Stimulated activated CD4-positive, alpha-beta T cell treated with anti-CD3 and anti-CD28 coated beads, Interleukin-4, amount 100 ng/mL, for 48 hours (primary cell): ENCODE measurements around the gene PI4KA.
"Not testable (repeated sequence)": the region's sequence is repeated elsewhere in the genome, so short reads cannot be mapped to it uniquely, and the experiment has no call there.

Source experiments
- DNase-seq, 2 donors: peaks; one replicate each; pipeline ENCODE4 v3.0.0-alpha.2; 2020; ENCODE audit warnings: low read depth in 2 of 2

Gene PI4KA

DNA sequence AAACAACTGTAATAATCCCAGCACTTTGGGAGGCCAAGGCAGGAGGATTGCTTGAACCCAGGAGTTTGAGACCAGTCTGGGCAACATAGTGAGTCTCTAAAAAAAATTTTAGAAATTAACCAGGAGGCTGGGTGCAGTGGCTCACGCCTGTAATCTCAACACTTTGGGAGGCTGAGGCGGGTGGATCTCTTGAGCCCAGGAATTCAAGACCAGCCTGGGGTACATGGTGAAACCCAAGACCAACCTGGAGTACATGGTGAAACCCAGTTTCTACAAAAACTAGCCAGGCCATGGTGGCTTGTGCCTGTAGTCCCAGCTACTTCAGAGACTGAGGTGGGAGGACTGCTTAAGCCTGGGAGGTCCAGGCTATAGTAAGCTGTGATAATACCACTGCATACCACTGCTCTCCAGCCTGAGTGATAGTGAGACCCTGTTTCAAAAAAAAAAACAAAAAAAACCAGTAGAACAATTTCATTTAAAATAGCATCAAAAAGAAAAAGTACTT, 11.2 kb downstream of the PI4KA start:
- DNase-seq: no peak

DNA sequence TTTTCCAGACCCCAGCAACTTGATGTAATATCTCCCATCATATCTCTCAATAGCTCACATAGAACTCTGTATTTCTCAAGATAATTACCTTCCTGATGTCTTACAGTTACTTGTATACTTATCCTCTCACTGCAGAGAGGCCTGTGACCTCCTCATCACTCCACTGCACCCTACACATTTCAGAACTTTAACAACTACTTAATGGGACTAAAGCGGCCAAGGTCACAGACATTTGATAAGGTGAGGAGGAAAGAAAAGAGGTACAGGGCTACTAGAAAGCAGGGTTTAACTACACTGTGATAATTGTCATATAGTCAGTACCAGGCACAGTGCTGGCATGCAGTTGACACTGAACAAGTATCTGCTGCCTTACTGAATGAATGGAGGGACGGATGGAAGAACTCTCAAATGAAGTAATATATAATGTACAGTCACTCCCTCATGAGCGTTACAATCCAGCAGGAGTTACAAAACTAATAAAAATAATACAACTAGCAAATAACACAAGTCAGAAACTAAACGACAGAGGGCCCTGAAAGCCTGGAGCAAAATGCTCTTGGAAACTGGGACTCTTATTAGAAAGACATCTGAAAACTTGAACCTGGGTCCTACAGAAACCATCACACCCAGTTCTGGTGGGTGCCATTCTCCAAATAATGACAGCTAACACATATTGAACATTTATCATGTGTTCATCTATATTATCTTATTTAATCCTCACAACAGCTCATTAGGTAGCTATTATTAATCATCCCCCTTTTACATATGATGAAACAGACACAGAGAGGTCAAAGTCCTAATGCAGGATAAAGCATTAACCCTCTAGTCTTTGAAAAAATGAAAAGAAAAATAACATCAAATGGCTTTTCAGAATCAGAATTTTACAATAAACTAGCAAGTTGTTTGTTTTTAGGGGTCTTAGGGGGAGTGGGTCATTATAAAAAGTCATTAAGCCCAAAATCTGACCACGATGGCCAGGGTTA, 14.3 kb downstream of the PI4KA start:
- DNase-seq: no peak

DNA sequence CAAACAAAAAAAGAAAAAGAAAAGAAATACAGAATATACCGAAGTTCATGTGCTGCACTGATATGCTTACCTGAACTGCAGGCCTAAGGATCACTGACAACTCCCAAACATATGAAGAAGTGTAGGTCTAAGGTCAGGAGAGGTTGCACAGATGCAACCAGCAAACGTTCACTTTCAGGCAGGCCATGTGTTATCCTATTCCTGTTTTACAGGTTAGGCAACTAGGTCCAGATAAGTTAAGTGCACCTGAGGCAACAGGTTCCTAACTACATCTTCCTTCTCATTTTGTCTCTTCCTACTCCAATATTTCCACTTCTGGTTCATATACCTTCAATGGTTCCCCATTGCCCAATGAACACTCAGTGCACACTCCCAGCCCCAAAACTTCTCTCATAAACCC, 15.1 kb downstream of the PI4KA start:
- no peak for DNase-seq

DNA sequence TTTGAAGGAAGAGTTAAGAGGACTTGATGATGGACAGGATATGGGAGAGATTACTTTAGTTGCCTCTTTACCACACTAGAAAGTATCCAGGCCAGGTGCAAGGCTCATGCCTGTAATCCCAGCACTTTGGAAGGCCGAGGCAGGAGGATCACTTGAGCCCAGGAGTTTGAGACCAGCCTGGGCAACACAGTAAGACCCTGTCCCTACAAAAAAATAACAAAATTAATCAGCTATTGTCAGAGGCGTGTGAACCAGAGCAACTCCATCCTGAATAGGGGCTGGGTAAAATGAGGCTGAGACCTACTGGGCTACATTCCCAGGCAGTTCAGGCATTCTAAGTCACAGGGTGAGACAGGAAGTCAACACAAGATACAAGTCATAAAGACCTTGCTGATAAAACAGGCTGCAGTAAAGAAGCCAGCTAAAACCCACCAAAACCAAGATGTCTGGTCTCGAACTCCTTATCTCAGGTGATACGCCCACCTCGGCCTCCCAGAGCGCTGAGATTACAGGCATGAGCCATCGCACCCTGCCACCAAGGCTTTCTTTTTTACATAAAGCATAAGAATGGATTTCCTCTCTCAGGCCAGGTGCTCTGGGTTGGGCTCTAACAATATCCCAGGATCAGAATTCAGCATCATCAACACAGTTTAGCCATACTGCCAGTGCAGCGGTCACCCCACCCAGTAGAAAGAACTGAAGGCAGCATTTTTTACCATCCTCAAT, 17.8 kb downstream of the PI4KA start:
- DNase-seq: peak; percentile 8 to 9

DNA sequence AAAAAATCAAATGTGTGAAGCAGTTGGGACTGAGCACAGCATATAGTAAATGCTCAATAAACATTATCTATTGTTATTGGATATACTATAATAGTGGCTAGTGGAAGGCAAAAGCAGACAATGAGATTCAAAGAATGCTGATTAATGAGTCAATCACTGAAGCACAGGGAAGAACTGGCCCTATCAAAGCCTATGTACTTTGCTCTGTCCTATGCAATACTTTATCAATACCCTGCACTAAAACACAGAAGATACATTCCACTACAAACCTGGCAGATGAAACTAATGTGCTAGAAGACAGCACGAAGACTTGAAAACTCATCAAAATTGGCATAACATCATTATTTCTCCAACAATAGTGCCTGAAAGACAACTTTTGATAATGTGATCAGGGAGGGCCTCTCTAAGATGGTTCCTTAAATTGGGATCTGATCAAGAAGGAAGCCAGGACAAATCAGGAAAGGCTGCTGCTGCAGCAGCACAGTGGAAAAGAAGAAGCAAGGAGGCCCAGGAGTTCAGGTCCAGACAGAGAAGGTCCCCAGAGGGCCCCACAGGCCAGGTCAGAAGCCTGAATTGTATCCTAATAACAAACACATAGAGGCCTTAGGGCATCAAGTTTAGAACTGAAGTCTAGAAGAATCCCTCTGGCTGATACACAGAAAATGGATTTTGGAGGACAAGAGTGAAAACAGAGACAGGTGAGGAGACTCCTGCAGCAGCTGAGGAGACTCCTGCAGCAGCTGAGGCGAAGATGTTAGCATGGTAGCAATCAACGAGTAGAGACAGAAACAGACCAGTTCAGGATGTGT, 18.6 kb downstream of the PI4KA start:
- no peak for DNase-seq

DNA sequence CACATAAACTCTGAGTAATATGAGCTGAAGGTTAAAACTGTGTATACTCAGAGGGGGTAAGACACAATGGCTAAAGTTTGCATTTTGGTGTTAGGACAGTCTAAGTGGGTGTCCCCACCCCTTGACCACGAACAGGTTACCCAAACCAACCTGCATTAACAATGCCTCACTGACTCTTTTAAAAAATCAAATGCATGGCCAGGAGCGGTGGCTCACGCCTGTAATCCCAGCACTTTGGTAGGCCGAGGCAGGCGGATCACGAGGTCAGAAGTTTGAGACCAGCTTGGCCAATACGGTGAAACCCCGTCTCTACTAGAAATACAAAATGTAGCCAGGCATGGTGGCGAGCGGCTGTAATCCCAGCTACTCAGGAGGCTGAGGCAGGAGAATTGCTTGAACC, 19.3 kb downstream of the PI4KA start:
- DNase-seq: not testable (repeated sequence)

DNA sequence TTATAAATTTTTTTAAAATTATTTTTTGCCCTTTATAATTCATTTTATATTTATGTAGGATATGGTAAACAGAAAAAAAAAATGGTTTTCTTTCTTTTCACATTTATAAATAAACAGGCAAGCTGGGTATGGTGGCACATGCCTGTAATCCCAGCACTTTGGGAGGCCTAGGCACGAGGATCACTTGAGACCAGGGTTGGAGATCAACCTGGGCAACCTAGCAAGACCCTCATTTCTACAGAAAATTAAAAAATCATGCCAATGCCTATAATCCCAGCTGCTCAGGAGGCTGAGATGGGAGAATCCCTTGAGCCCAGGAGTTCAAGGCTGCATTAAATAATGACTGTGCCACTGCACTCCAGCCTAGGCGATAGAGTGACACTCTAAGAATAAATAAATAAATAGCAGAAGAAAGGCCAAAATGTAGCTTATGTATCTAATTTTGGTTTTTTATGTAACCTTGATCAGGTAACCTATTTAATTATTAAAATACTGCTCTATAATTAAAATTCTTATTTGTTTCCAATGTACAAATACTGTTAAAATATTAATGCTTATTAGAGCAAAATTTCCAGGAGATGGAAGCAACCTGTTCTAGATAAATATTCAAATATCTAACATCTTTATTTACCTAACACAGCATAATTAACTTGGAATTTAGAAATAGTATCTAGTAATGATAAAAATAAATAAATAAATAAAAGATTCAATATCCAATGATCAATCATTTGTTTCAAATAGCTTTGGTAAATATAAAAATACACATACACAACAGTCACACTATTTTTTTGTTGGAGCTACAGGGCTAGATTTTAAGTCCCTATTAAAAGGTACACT, 21.4 kb downstream of the PI4KA start:
- no peak for DNase-seq

DNA sequence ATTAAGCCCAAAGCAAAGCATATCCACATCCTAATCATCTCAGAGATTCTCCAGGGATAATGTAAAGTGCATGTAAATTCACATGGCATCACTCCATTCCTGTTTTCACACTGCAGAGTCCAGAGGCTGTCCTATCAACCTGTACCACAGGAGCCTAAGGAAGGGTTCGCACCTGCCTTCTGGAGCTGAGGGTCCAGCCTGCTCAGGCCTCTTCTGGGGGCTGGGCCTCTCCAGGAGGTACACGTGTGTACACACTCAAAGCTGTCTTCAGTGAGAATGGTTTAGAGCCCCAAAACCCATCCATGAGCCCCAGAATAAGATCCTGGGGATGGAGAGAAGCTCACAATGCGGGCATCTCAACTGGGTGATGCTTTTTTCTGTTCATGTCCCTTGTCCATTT, 23.9 kb downstream of the PI4KA start:
- no peak for DNase-seq

DNA sequence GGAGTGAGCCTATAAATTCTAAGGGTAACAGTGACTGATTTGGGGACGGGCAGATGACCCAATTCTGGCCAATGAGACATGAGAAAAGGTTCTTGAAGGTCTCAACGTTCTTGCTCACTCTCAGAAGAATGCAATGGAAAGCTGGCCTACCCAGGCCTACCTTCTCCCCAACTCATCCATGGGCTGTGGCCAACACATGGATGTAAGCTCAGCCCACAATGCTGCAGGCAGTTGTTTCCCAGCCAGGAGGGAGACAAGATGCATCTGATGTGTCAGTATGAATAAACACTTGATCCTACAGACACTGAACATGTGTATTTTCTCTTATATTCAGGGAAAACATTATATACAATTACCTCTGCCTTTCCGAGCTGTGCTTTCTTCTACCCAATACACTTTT, 24.4 kb downstream of the PI4KA start:
- no peak for DNase-seq

DNA sequence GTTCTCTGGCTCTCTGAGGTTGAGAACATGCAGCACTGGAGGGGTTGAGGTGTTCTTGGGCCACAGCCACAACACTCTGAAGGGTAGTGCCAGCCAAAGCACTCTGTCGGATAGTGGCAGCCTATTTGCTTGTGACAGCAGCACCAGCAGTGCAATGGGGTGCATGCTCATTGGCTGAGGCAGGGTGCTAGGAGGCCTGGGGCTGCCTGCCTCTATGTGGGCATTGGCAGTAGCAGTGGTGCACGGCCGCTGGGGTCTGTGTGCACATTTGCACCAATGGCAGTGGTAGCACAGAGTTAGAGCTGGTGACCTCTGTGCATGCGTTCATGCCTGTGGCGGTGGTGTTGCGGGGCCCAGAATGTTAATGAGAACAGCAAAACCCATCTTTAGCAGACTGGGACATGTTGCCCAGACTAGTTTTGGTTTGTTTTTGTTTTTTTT, 25.4 kb downstream of the PI4KA start:
- no peak for DNase-seq

DNA sequence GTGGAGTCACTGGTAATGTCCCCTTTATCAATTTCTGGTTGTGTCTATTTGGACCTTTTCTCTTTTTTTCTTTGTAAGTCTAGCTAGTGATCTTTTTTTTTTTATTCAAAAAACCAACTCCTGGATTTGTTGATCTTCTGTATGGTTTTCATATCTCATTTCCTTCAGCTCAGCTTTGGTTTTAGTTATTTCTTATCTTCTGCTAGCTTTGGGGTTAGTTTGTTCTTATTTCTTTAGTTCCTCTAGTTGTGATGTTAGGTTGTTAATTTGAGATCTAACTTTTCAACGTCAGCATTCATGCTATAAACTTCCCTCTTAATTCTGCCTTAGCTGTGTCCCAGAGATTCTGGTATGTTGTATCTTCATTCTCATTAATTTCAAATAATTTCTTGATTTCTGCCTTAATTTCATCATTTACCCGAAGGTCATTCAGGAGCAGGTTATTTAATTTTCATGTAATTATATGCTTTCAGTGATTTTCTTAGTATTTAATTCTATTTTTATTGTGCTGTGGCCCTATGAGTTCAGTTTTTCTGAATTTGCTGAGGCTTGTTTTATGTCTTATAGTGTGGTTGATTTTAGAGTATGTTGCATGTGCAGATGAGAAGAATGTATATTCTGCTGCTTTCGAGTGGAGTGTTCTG, 29.0 kb downstream of the PI4KA start:
- no peak for DNase-seq

DNA sequence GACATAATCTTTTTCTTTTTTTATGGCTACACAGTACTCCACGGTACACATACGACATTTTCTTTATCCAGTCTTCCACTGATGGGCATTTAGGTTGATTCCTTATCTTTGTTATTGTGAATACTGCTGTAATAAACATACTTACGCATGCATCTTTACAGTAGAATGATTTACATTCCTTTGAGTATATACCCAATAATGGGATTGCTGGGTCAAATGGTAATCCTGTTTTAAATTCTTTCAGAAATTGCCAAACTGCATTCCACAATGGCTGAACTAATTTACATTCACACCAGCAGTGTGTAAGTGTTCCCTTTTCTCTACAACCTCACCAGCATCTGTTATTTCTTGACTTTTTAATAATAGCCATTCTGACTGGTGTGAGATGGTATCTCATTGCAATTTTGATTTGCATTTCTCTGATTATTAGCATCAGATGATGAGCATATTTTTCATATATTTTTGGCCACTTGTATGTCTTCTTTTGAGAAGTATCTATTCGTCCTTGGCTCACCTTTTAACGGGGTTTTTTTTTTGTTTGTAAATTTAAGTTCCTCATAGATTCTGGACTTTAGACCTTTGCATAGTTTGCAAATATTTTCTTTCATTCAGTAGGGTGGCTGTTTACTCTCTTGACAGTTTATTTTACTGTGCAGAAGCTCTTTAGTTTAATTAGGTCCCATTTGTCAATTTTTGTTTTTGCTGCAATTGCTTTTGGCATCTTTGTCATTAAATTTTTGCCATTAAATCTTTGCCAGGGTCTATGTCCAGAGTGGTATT, 32.0 kb downstream of the PI4KA start:
- DNase-seq: not testable (repeated sequence)

DNA sequence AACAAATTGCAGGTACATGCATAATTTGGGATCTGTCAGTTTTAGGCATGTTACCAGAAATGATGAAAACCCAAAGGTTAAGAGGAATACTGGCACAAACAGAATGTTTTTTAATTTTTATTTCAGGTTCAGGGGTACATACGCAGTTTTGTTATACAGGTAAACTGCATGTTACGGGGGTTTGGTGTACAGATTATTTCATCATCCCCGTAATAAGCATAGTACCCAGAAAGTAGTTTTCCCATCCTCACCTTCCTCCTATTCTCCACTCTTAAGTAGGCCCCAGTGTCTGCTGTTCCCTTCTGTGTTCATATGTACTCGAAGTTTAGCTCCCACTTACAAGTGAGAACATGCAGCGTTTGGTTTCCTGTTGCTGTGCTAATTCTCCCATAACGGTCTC, 33.0 kb downstream of the PI4KA start:
- no peak for DNase-seq

DNA sequence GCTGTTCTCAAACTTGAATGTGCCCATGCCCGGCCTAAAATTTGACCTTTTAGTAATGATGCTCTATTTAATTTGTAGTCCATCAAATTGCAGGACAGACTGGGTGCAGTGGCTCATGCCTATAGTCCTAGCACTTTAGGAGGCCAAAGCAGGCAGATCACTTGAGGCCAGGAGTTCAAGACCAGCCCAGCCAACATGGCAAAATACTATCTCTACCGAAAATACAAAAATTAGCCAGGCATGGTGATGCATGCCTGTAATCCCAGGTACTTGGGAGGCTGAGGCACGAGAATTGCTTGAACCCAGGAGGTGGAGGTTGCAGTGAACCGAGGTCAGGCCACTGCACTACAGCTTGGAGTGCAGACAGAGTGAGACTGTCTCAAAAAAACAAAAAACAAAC, 33.4 kb downstream of the PI4KA start:
- not testable (repeated sequence) for DNase-seq

DNA sequence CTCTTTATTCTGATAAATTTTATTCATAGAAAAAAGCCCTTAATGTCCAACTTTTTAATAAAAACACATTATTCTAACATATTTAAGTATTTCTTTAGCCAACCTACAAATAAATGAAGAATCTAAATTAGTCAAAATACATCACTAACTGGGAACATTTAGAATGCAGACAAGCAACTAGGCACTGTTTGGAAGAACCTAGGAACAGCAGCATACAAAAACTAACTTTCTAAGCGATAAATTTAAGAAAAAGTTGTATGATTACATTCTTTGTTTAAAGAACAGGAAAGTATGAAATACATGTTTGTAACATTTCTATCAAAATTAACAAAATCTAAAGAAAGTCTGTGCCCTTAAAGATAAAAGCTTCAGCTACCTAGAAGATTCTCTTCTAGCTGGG, 35.3 kb downstream of the PI4KA start:
- DNase-seq: no peak

DNA sequence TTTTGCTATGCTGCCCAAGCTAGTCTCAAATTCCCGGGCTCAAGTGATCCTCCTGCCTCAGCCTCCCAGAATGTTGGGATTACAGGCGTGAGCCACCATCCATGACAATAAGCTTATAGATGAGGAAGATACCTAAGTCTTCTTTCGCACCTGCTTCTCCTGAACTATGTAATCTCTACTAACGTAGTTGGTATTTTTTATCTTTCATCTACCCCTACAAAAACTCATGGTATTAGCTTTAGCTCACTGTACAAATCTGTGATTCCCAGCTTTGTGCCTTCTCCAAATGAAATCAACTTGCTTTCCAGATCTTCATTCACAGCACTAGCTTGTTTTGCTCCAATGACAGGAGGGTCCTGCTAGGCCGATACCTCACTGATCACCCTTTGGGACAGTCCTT, 36.4 kb downstream of the PI4KA start:
- DNase-seq: no peak

DNA sequence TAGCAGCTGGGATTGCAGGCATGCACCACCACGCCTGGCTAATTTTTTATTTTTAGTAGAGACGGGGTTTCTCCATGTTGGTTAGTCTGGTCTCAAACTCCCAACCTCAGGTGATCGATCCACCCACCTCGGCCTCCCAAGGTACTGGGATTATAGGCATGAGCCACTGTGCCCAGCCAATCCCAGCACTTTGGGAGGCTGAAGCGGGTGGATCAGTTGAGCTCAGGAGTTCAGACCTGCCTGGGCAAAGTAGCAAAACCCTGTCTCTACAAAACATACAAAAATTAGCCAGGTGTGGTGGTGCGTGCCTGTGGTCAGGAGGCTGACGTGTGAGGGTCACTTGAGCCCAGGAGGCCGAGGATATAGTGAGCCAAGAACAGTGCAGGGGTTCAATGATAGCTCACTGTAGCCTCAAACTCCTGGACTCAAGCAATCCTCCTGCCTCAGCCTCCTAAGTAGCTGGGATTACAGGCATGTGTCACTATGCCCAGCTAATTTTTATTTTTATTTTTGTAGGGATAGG, 36.8 kb downstream of the PI4KA start:
- not testable (repeated sequence) for DNase-seq

DNA sequence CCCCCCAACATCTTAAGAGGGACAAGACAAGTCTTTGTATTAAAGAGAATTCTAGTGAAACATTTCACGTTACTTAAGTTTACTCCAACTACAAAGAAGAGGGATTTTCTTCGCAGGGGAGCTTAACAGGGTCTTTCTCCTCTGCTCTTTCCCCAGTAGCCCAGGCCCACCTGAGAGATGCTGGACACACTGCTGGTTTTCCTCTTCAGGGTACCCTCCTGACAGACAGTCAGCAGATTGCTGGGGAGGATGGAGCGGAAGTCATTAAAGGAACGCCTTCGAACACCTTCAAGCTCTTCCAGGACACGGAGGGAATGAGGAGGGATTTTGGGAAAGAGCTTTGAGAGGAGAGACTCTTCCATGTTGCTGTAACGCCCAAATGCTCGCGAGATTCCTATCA, 39.1 kb downstream of the PI4KA start:
- DNase-seq: no peak

DNA sequence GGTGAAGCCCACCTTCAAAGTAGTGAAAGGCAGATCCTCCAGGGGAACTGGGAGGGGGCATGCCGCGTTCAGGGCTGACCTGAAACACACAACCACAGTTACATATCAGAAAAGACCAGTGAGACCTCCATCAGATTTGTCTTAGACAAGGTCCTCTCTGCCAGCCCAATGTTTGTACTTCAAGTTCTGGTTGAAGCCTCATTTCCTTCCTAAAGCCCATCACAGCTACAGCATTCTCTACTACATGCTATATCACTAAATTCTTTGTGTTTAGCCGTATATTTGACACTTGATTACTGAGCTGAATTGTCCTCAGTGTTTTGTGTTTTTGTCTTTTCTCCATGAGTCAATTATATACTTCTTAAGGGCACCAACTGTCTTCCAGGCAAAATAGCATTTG, 40.1 kb downstream of the PI4KA start:
- DNase-seq: no peak
